HFF-Myc (cell line): ENCODE data around the gene PLXNA4.

Source experiments
- DNase-seq: peaks from one replicate; pipeline ENCODE4 v3.0.0-alpha.2; 2011; ENCODE audit warnings: low read depth; ENCODE audit errors: extremely low read depth
- H3K4me3 ChIP-seq: replicated peaks from 2 replicates; pipeline ENCODE4 v1.5.1; 2011; ENCODE audit warnings: low read depth, mild to moderate bottlenecking, control low read depth, low read length
- TF ChIP-seq, protein P1 (sequence below): IDR thresholded peaks from 2 replicates; pipeline ENCODE4 v1.5.1; 2012; ENCODE audit warnings: mild to moderate bottlenecking, low read depth, low read length, control low read depth; ENCODE audit errors: missing control alignments

The PLXNA4 gene

DNA sequence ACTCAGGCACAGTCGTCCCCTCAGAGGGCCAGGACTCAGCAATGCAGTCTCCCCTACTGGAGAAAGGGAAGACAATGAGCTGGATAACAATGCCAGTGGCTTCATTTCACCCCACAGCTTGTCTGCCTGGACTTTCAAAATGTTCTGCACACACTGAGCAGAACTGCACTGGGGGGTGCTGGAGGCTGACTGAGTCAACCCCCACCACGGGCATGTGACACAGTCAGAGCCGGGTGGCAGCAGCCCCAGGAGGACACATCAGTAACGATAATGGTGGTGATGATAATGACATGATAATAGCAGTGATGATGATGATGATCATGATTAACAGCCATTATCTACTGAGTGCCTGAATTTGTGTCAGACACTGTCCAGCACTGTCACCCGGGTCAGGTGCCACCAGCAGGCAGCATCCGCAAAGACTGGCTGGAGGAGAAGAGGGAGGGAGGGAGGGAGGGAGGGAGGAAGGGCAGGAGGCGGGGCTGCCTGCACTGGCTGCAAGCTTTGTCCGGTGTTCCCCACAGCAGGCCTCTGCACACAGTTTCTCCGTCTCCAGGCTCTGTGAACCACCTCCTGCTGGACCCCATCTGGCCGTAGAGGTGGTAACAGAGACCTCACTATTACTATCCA, 67.4 kb downstream of the PLXNA4 start:
- TF ChIP-seq, protein P1, sequence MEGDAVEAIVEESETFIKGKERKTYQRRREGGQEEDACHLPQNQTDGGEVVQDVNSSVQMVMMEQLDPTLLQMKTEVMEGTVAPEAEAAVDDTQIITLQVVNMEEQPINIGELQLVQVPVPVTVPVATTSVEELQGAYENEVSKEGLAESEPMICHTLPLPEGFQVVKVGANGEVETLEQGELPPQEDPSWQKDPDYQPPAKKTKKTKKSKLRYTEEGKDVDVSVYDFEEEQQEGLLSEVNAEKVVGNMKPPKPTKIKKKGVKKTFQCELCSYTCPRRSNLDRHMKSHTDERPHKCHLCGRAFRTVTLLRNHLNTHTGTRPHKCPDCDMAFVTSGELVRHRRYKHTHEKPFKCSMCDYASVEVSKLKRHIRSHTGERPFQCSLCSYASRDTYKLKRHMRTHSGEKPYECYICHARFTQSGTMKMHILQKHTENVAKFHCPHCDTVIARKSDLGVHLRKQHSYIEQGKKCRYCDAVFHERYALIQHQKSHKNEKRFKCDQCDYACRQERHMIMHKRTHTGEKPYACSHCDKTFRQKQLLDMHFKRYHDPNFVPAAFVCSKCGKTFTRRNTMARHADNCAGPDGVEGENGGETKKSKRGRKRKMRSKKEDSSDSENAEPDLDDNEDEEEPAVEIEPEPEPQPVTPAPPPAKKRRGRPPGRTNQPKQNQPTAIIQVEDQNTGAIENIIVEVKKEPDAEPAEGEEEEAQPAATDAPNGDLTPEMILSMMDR = no peak
- H3K4me3 ChIP-seq = no peak overlapping the region
- DNase-seq = no peak

DNA sequence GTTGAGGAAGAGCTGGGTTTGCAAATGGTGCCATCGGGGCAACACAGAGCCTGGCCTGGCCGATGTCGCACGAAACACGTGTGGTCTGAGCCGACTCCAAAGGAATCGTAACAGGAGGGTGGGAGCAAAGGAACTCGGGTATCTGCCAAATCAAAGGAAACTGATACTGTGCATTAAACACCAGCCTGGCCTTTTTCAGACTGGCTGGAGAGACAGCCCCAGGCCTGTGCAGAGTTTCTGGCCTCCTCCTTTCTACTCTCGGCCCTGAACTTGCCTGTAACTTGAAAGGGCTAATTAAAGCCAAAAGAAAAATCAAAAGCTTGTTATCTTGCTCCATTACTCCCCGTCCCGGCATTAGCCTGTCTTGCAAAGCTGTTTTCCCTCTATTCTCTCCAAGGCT, 71.4 kb downstream of the PLXNA4 start:
- no peak for DNase-seq
- no peak overlapping the region for H3K4me3 ChIP-seq
- TF ChIP-seq, protein P1 = no peak

DNA sequence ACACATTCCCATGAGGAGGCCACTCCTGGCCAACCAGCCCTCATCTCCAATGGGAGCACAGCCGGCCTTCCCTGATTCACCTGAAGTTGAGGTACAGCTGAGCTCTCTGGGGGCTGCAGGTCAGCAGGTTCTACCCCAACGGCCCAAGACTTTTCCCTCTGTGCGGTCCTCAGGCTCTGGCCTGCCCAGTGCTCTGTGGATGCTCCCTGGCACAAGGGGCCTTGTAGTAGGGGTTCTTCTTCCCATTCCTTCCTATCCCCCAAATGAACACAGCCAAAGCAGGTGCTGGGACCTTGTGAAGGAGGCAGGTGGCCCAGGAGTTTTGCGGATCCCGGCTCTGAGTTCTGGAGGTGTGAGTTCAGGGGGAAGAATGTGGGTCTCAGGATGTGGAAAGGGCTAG, 72.2 kb downstream of the PLXNA4 start:
- H3K4me3 ChIP-seq = no peak overlapping the region
- TF ChIP-seq, protein P1 = no peak
- DNase-seq = no peak

DNA sequence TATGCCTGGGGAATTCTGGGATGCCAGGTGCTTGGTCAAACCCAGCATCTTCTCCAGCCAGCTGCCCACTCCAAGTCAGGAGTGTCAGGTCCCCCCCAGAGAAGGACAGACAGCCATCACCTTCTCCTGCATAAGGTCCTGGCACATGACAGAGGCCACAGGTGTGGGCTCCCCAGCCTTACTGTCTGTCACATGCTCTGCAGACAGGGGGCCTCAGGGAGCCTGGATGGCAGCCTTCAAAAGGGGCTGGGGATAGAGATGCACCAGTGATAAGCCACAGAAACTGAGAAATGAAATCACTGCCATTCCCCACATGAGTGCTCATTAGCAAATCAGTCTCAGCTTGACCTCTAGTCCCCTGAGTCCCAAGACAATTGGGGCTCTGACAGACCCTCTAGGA, 72.9 kb downstream of the PLXNA4 start:
- H3K4me3 ChIP-seq = no peak overlapping the region
- TF ChIP-seq, protein P1 = peak; percentile 6
- no peak for DNase-seq

DNA sequence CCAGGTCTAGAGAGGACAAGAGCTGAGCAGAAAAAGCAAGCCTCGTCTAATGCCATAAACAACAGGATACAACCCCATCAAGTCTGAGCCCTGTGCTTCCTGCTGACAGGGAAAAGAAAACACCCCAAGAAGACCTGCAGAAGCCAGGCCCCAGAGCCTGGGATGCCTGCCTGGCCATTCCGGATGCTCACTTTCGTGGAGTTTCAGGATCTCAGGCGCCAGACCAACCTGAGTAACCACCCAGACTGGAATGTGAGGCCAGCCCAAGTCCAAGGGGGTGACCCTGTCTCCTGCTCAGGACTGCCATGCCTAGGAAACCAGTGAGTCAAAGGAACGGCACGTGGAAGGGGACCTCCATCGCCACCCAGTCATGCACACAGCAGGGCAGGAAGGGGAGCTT, 74.3 kb downstream of the PLXNA4 start:
- no peak overlapping the region for H3K4me3 ChIP-seq
- TF ChIP-seq, protein P1 = no peak
- DNase-seq = no peak

DNA sequence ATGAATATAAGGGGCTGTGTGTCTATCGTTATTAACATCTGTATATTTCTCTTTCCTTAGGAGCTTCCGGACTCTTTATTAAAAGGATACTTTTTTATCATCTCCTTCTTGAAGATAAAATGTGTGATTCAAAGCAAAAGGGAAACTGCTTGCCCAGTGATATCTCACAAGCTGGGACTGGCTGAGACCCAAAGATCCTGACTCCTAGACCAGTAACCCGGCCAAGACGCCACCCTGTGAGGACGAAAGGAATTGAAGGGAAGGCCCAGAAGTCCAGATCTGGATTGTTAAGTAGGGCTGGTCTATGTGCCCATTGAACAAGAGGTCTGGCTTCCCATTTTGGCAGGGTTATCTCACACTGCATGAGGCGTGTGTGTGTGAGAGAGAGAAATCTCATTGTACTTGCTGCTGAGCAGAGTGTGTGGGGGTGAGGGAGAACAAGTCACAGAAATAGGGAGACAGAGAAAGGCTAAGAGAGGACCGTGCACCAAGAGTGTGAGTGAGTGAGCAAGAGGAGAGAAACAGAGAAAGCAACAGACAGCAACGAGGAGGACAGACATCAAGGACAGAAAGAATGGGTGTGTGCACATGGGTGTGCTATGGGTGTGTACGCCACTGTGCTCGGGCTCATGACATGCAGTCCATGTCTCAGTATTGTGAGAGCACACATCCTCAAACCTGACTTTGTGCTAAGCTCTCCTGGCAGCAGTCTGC, 75.4 kb downstream of the PLXNA4 start:
- DNase-seq = no peak
- no peak overlapping the region for H3K4me3 ChIP-seq
- TF ChIP-seq, protein P1 = no peak
